IMR-90 (cell line): ENCODE measurements around the gene ARHGAP8. TPM values are rescaled to one million over a fixed set of nuclear protein-coding genes. Genes with fewer than 3 reads are reported as not detected.

Source experiments
- ATAC-seq: fragments of 200-7000 bp; cut with Tn5 transposase; 2 replicates; pipeline ENCODE4 v1.9.1; 2020; ENCODE audit warnings: low read depth, mild to moderate bottlenecking, moderate library complexity
- BruUV-seq: library from RNA; stranded (reverse); fragments of 400-500 nt; replicated peaks from 2 replicates; lab custom pipeline; 2021; lab: Mats Ljungman, UMichigan
- CTCF ChIA-PET: fragments of 300-600 bp; formaldehyde crosslinking; extraction: SDS; loops from one replicate; lab custom pipeline; 2021; ENCODE audit warnings: antibody characterized with exemption; lab: Yijun Ruan, JAX
- POLR2A ChIA-PET: fragments of 300-600 bp; sonication (Branson Sonifier 250); formaldehyde crosslinking; loops from one replicate; lab custom pipeline; 2022; ENCODE audit warnings: antibody characterized with exemption; ENCODE audit not compliant: unreplicated experiment; lab: Charles Lee
- DNase-seq: peaks from one replicate; pipeline ENCODE4 v3.0.0; 2013
- H2AFZ ChIP-seq: replicated peaks from 2 replicates; pipeline ENCODE3; 2013; ENCODE audit warnings: low read length, mild to moderate bottlenecking; ENCODE audit not compliant: poor library complexity
- H2AK5ac ChIP-seq: 2 replicates; pipeline ENCODE4 v1.6.1; 2013; ENCODE audit warnings: low read depth, low read length, inconsistent platforms
- H2AK9ac ChIP-seq: replicated peaks from 2 replicates; pipeline ENCODE3; 2013; ENCODE audit warnings: mild to moderate bottlenecking, low read depth, low read length, moderate library complexity; ENCODE audit not compliant: poor library complexity
- H2BK120ac ChIP-seq: 2 replicates; pipeline ENCODE4 v1.6.1; 2013; ENCODE audit warnings: low read depth, low read length, inconsistent platforms
- H2BK15ac ChIP-seq: 3 replicates; pipeline ENCODE4 v1.6.1; 2013; ENCODE audit warnings: low read depth, low read length, inconsistent platforms
- H2BK20ac ChIP-seq: 2 replicates; pipeline ENCODE4 v1.6.1; 2013; ENCODE audit warnings: low read depth, mild to moderate bottlenecking, inconsistent platforms, low read length, moderate library complexity
- H2BK5ac ChIP-seq: 2 replicates; pipeline ENCODE4 v1.6.1; 2013; ENCODE audit warnings: mild to moderate bottlenecking, low read depth, low read length, inconsistent platforms; ENCODE audit not compliant: poor library complexity, severe bottlenecking
- H3K14ac ChIP-seq: replicated peaks from 2 replicates; pipeline ENCODE4 v1.6.1; 2013; ENCODE audit warnings: low read depth, low read length, inconsistent platforms
- H3K18ac ChIP-seq: 2 replicates; pipeline ENCODE4 v1.6.1; 2013; ENCODE audit warnings: low read depth, low read length, control low read depth
- H3K23ac ChIP-seq: 2 replicates; pipeline ENCODE4 v1.6.1; 2013; ENCODE audit warnings: low read depth, low read length, inconsistent platforms
- H3K27ac ChIP-seq: 2 replicates; pipeline ENCODE4 v1.5.1; 2013; ENCODE audit warnings: mild to moderate bottlenecking, control low read depth, low read length; ENCODE audit not compliant: insufficient read depth
- H3K27me3 ChIP-seq: 2 replicates; pipeline ENCODE4 v1.6.1; 2013; ENCODE audit warnings: low read length; ENCODE audit not compliant: control insufficient read depth, insufficient read depth
- H3K36me3 ChIP-seq: 2 replicates; pipeline ENCODE4 v1.6.1; 2013; ENCODE audit warnings: low read length, mixed read lengths; ENCODE audit not compliant: control insufficient read depth, insufficient read depth
- H3K4ac ChIP-seq: 2 replicates; pipeline ENCODE4 v1.6.1; 2013; ENCODE audit warnings: low read depth, low read length, inconsistent platforms
- H3K4me1 ChIP-seq: 2 replicates; pipeline ENCODE4 v1.6.1; 2013; ENCODE audit warnings: low read length, mixed read lengths; ENCODE audit not compliant: control insufficient read depth, insufficient read depth
- H3K4me2 ChIP-seq: 2 replicates; pipeline ENCODE4 v1.6.1; 2013; ENCODE audit warnings: low read depth, mild to moderate bottlenecking, control low read depth, low read length, moderate library complexity
- H3K4me3 ChIP-seq: 2 replicates; pipeline ENCODE4 v1.5.1; 2013; ENCODE audit warnings: low read depth, mild to moderate bottlenecking, control low read depth, low read length, moderate library complexity; ENCODE audit not compliant: insufficient read depth
- H3K56ac ChIP-seq: 2 replicates; pipeline ENCODE4 v1.6.1; 2013; ENCODE audit warnings: low read length, inconsistent platforms; ENCODE audit not compliant: insufficient read depth; ENCODE audit errors: extremely low read depth
- H3K79me1 ChIP-seq, 2 experiments: 2 replicates each; pipeline ENCODE4 v1.6.1; 2013; ENCODE audit warnings: low read length in 2 of 2, inconsistent platforms in 1 of 2, low read depth in 1 of 2
- H3K9ac ChIP-seq: 2 replicates; pipeline ENCODE4 v1.6.1; 2013; ENCODE audit warnings: low read depth, low read length, control low read depth
- H3K9me1 ChIP-seq: 2 replicates; pipeline ENCODE4 v1.6.1; 2013; ENCODE audit warnings: low read length, inconsistent platforms; ENCODE audit not compliant: insufficient read depth
- H3K9me3 ChIP-seq: 2 replicates; pipeline ENCODE4 v1.6.1; 2013; ENCODE audit warnings: low read length; ENCODE audit not compliant: control insufficient read depth, insufficient read depth
- H4K20me1 ChIP-seq: 2 replicates; pipeline ENCODE4 v1.6.1; 2013; ENCODE audit warnings: low read length, inconsistent platforms; ENCODE audit not compliant: insufficient read depth
- H4K5ac ChIP-seq: 2 replicates; pipeline ENCODE4 v1.6.1; 2013; ENCODE audit warnings: mild to moderate bottlenecking, low read depth, low read length, control low read depth
- H4K8ac ChIP-seq, 2 experiments: 2 replicates each; pipeline ENCODE4 v1.6.1; 2013; ENCODE audit warnings: low read depth in 2 of 2, low read length in 2 of 2, control low read depth in 1 of 2, inconsistent platforms in 1 of 2
- H4K91ac ChIP-seq: 2 replicates; pipeline ENCODE4 v1.6.1; 2013; ENCODE audit warnings: low read depth, low read length, inconsistent platforms; ENCODE audit not compliant: insufficient read depth
- CEBPB ChIP-seq: IDR thresholded peaks from 2 replicates; pipeline ENCODE4 v1.6.1; 2012; ENCODE audit warnings: low read depth, low read length, improper control_type of control experiment
- CHD1 ChIP-seq: IDR thresholded peaks from 2 replicates; pipeline ENCODE4 v1.6.1; 2012; ENCODE audit warnings: low read depth, low read length, improper control_type of control experiment
- FOS ChIP-seq: fragments of 150-350 bp; IDR thresholded peaks from 2 replicates; pipeline ENCODE4 v1.6.1; 2016; ENCODE audit warnings: low read depth, low read length
- MAFK ChIP-seq: IDR thresholded peaks from 2 replicates; pipeline ENCODE4 v1.6.1; 2012; ENCODE audit warnings: low read depth, low read length, improper control_type of control experiment
- MAZ ChIP-seq: IDR thresholded peaks from 2 replicates; pipeline ENCODE4 v1.6.1; 2012; ENCODE audit warnings: low read depth, mild to moderate bottlenecking, low read length, improper control_type of control experiment, moderate library complexity, borderline replicate concordance
- MXI1 ChIP-seq: IDR thresholded peaks from 2 replicates; pipeline ENCODE4 v1.6.1; 2012; ENCODE audit warnings: low read depth, mild to moderate bottlenecking, low read length, moderate library complexity, borderline replicate concordance
- NFE2L2 ChIP-seq: fragments of 150-350 bp; IDR thresholded peaks from 2 replicates; pipeline ENCODE4 v1.6.1; 2016; ENCODE audit warnings: low read depth, mild to moderate bottlenecking, low read length
- RAD21 ChIP-seq: IDR thresholded peaks from 2 replicates; pipeline ENCODE4 v1.6.1; 2012; ENCODE audit warnings: low read length, improper control_type of control experiment
- RCOR1 ChIP-seq: IDR thresholded peaks from 2 replicates; pipeline ENCODE4 v1.6.1; 2012; ENCODE audit warnings: mild to moderate bottlenecking, low read length, improper control_type of control experiment; ENCODE audit not compliant: insufficient replicate concordance
- RFX5 ChIP-seq: IDR thresholded peaks from 2 replicates; pipeline ENCODE4 v1.8.0; 2012; ENCODE audit warnings: low read depth, mild to moderate bottlenecking, low read length, moderate library complexity
- SMC3 ChIP-seq: fragments of 150-350 bp; IDR thresholded peaks from 2 replicates; pipeline ENCODE4 v1.6.1; 2016; ENCODE audit warnings: low read depth, mild to moderate bottlenecking, antibody characterized with exemption, low read length, moderate library complexity
- WGBS, 2 experiments: methylation state at CpG; one replicate each; pipeline versions ENCODE4 v1.1.5 to v1.1.7; 2013; ENCODE audit warnings: missing lambda C conversion rate in 2 of 2; ENCODE audit not compliant: insufficient read length in 1 of 2; ENCODE audit errors: extremely low coverage in 2 of 2; 5-methylcytosine and 5-hydroxymethylcytosine counted together
- dilution Hi-C: fragments of 300-500 bp; cut with HindIII; formaldehyde crosslinking; loops from one replicate; pipeline ENCODE4 v1.14.3; 2018; ENCODE audit warnings: low sequenced_read_pairs; ENCODE audit not compliant: unreplicated experiment
- in situ Hi-C: fragments of 300-500 bp; cut with MboI; formaldehyde crosslinking; loops from 3 replicates; pipeline ENCODE4 v1.14.3; 2019; ENCODE audit warnings: low sequenced_read_pairs, inconsistent platforms, mixed read lengths
- intact Hi-C: fragments of 100-400 bp; cut with micrococcal nuclease; formaldehyde crosslinking; loops from 2 replicates; pipeline ENCODE4 v1.10.0; 2022
- polyA plus RNA-seq, 3 experiments: library from polyadenylated mRNA; depleted of rRNA; stranded (reverse); fragments of >200 nt; gene quantifications; 2 replicates each; pipeline ENCODE4 v1.2.3, GENCODE V29; 2012; ENCODE audit warnings: low replicate concordance in 1 of 3
- total RNA-seq: library from RNA; depleted of rRNA; stranded (reverse); fragments of >200 nt; gene quantifications from 2 replicates; pipeline ENCODE4 v1.2.3, GENCODE V29; 2012
- TF ChIP-seq, protein P1 (sequence below): conservative IDR thresholded peaks from 2 replicates; pipeline ENCODE4 v1.5.1; 2012; ENCODE audit warnings: mild to moderate bottlenecking, low read depth, low read length, improper control_type of control experiment
- TF ChIP-seq, protein P2 (sequence below): fragments of 150-350 bp; IDR thresholded peaks from 2 replicates; pipeline ENCODE4 v1.6.1; 2016; ENCODE audit warnings: low read depth, mild to moderate bottlenecking, low read length, moderate library complexity, borderline replicate concordance
- TF ChIP-seq, protein P3 (sequence below): fragments of 150-350 bp; IDR thresholded peaks from 2 replicates; pipeline ENCODE4 v1.6.1; 2017; ENCODE audit warnings: mild to moderate bottlenecking, antibody characterized with exemption, low read length, low read depth

Gene ARHGAP8
- total and polyA plus RNA-seq, 2 of the 4 experiments (the other 2 are of a cell fraction), result 0.18 to 0.21 TPM

DNA sequence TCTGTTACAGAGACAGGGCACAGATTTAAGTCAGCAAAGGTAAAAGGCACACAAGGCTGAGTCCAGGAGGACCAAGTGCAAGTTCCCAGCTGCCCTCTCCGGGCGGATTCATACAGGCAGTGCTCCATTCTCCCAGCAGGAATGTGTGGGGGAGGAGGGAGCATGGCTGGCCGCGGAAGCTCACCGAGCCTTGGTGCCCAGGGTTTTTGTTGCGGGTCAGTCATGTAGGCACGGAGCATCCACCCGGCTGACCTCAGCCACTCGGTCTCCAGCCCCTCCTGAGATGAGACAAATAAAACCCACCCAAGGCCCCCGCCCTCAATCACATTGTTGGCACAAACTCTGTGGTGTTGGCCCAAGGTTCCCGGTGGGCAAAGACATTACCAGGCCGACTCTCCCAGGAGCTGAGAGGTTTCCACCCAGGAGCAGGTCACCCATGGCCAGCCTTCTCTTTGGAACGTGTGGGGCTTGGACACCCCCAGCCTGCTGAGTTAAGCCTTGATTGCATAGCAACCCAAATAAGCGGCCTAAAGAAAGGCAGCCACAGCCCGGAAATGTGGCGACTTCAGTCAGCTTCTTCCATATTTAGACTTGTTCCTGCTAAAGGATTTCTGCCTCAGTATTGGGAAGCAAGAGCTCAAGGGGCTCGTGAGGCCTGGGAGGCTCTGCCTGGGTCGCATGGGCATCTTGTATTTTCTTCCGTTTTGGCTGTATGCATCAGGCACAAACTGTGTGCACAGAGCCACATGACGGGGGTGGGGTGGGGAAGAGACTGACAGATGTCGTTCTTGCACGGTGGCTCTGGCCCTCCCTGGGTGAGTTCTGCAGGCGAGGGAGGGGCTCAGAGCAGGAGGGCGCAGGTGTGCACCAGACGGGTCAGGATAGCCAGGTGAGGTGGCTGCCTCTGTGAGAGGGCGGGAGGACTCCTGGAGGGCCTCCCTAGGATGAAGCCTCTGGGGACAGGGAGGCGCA is 63.0 kb downstream of the ARHGAP8 start:
- H2AK9ac ChIP-seq, result no peak overlapping the region
- intact Hi-C loops, result no loop called here
- H4K20me1 ChIP-seq, result no peaks in the 10 kb centered on the region
- POLR2A ChIA-PET, result no interaction called here
- no peak overlapping the region for H2BK15ac ChIP-seq
- dilution Hi-C loops, result no loop called here
- WGBS, 2 experiments, result 76% methylated on average over 5 of the region's 27 CpGs; no CpG with 5 or more reads in 1 of the 2 experiments
- H4K8ac ChIP-seq, result no peak overlapping the region
- no peak overlapping the region for H4K91ac ChIP-seq
- CTCF ChIA-PET, result no interaction called here
- ATAC-seq (no peak), DNase-seq (no peak)
- TF ChIP-seq MAZ (no peak), FOS (no peak), RAD21 (no peak), SMC3 (no peak), CHD1 (no peak), RFX5 (no peak), MXI1 (no peak), CEBPB (no peak), RCOR1 (no peak), MAFK (no peak), NFE2L2 (no peak)
- TF ChIP-seq, protein P1, sequence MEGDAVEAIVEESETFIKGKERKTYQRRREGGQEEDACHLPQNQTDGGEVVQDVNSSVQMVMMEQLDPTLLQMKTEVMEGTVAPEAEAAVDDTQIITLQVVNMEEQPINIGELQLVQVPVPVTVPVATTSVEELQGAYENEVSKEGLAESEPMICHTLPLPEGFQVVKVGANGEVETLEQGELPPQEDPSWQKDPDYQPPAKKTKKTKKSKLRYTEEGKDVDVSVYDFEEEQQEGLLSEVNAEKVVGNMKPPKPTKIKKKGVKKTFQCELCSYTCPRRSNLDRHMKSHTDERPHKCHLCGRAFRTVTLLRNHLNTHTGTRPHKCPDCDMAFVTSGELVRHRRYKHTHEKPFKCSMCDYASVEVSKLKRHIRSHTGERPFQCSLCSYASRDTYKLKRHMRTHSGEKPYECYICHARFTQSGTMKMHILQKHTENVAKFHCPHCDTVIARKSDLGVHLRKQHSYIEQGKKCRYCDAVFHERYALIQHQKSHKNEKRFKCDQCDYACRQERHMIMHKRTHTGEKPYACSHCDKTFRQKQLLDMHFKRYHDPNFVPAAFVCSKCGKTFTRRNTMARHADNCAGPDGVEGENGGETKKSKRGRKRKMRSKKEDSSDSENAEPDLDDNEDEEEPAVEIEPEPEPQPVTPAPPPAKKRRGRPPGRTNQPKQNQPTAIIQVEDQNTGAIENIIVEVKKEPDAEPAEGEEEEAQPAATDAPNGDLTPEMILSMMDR, result no peak
- TF ChIP-seq, protein P2, sequence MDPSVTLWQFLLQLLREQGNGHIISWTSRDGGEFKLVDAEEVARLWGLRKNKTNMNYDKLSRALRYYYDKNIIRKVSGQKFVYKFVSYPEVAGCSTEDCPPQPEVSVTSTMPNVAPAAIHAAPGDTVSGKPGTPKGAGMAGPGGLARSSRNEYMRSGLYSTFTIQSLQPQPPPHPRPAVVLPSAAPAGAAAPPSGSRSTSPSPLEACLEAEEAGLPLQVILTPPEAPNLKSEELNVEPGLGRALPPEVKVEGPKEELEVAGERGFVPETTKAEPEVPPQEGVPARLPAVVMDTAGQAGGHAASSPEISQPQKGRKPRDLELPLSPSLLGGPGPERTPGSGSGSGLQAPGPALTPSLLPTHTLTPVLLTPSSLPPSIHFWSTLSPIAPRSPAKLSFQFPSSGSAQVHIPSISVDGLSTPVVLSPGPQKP, result no peak
- TF ChIP-seq, protein P3, sequence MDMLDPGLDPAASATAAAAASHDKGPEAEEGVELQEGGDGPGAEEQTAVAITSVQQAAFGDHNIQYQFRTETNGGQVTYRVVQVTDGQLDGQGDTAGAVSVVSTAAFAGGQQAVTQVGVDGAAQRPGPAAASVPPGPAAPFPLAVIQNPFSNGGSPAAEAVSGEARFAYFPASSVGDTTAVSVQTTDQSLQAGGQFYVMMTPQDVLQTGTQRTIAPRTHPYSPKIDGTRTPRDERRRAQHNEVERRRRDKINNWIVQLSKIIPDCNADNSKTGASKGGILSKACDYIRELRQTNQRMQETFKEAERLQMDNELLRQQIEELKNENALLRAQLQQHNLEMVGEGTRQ, result no peak
- no TSS peak for BruUV-seq
- H3K36me3 ChIP-seq, result no peaks in the 10 kb centered on the region
- H2BK20ac ChIP-seq, result no peak overlapping the region
- no peak overlapping the region for H3K4ac ChIP-seq
- no peak overlapping the region for H2BK5ac ChIP-seq
- H3K27me3 ChIP-seq, result peaks cover 6% of the 10 kb centered on the region; the same call in 1 of the 2 replicates
- no peak overlapping the region for H2AK5ac ChIP-seq
- in situ Hi-C loops, result no loop called here
- no peak overlapping the region for H3K27ac ChIP-seq
- no peak overlapping the region for H4K5ac ChIP-seq
- no peak overlapping the region for H3K4me3 ChIP-seq
- no peaks in the 10 kb centered on the region for H3K9me1 ChIP-seq
- H3K9me3 ChIP-seq, result peaks cover 3% of the 10 kb centered on the region; the same call in 1 of the 2 replicates
- no peak overlapping the region for H3K23ac ChIP-seq
- no peak overlapping the region for H3K4me2 ChIP-seq
- H3K9ac ChIP-seq, result no peak overlapping the region
- H3K4me1 ChIP-seq, result no peaks in the 10 kb centered on the region
- H3K18ac ChIP-seq, result no peak overlapping the region
- H3K79me1 ChIP-seq, result no peaks in the 10 kb centered on the region
- H2AFZ ChIP-seq, result no peak overlapping the region
- no peak overlapping the region for H3K56ac ChIP-seq
- no peak overlapping the region for H3K14ac ChIP-seq
- H2BK120ac ChIP-seq, result no peak overlapping the region
